H1 (cell line): Measurements from ENCODE around the gene CADM2. TPM values are rescaled to one million over a fixed set of nuclear protein-coding genes. Genes with fewer than 3 reads are reported as not detected.
"Not testable (repeated sequence)": the region's sequence is repeated elsewhere in the genome, so short reads cannot be mapped to it uniquely, and the experiment has no call there.

Experiments used
- CTCF ChIA-PET: fragments of 300-600 bp; sonication (Branson Sonifier 250); formaldehyde crosslinking; loops from one replicate; lab custom pipeline; 2021; ENCODE audit not compliant: partially characterized antibody; lab: Charles Lee
- POLR2A ChIA-PET: fragments of 300-600 bp; sonication (Branson Sonifier 250); formaldehyde crosslinking; loops from one replicate; lab custom pipeline; 2021; ENCODE audit warnings: inconsistent platforms; ENCODE audit not compliant: partially characterized antibody; lab: Charles Lee
- DNase-seq, 2 experiments: peaks; one replicate each; pipeline versions ENCODE4 v3.0.0 to v3.0.0-alpha.2; 2010 to 2022; ENCODE audit warnings: low spot score in 2 of 2, low read depth in 1 of 2, mixed read lengths in 1 of 2
- FAIRE-seq: peaks from 2 replicates; lab custom pipeline; 2011; peaks lifted over from hg19 to GRCh38; lab: Jason Lieb, UNC
- H2AFZ ChIP-seq: 2 replicates; pipeline ENCODE4 v1.8.1; 2012; ENCODE audit warnings: low read length, inconsistent platforms
- H2AK5ac ChIP-seq: 2 replicates; pipeline ENCODE4 v1.6.1; 2013; ENCODE audit warnings: low read depth, low read length
- H2BK120ac ChIP-seq: replicated peaks from 2 replicates; pipeline ENCODE3; 2013; ENCODE audit warnings: low read depth, low read length, inconsistent platforms
- H2BK12ac ChIP-seq: 2 replicates; pipeline ENCODE4 v1.6.1; 2013; ENCODE audit warnings: low read depth, low read length
- H2BK15ac ChIP-seq: 2 replicates; pipeline ENCODE4 v1.6.1; 2013; ENCODE audit warnings: low read length
- H2BK20ac ChIP-seq: 2 replicates; pipeline ENCODE4 v1.6.1; 2013; ENCODE audit warnings: low read length
- H2BK5ac ChIP-seq: 2 replicates; pipeline ENCODE4 v1.6.1; 2013; ENCODE audit warnings: low read depth, low read length
- H3K14ac ChIP-seq: 2 replicates; pipeline ENCODE4 v1.6.1; 2013; ENCODE audit warnings: inconsistent platforms; ENCODE audit not compliant: insufficient read length
- H3K18ac ChIP-seq: 2 replicates; pipeline ENCODE4 v1.6.1; 2013; ENCODE audit warnings: low read length; ENCODE audit errors: extremely low read depth
- H3K23ac ChIP-seq: 2 replicates; pipeline ENCODE4 v1.6.1; 2013; ENCODE audit warnings: inconsistent platforms; ENCODE audit not compliant: insufficient read length
- H3K23me2 ChIP-seq: 2 replicates; pipeline ENCODE4 v1.6.1; 2013; ENCODE audit warnings: low read depth, low read length
- H3K27ac ChIP-seq: 2 replicates; pipeline ENCODE4 v1.6.1; 2011; ENCODE audit warnings: low read depth, low read length, inconsistent platforms
- H3K27me3 ChIP-seq, 4 experiments: replicated peaks in 1 of 4; 1 replicate in 1 of 4; 2 replicates in 3 of 4; pipeline versions ENCODE4 v1.6.1 to v1.8.1; 2011 to 2013; ENCODE audit warnings: low read length in 3 of 4, mild to moderate bottlenecking in 3 of 4, inconsistent platforms in 2 of 4, mixed read lengths in 2 of 4, moderate library complexity in 1 of 4; ENCODE audit not compliant: control insufficient read depth in 3 of 4, insufficient read depth in 3 of 4; ENCODE audit errors: extremely low read depth in 1 of 4
- H3K36me3 ChIP-seq, 4 experiments: 2 replicates each; pipeline versions ENCODE4 v1.6.1 to v1.8.1; 2011 to 2013; ENCODE audit warnings: mild to moderate bottlenecking in 4 of 4, low read length in 3 of 4, moderate library complexity in 2 of 4, control low read depth in 1 of 4, inconsistent platforms in 1 of 4; ENCODE audit not compliant: insufficient read depth in 4 of 4, control insufficient read depth in 2 of 4
- H3K4ac ChIP-seq: replicated peaks from 2 replicates; pipeline ENCODE3; 2013; ENCODE audit warnings: low read length, low read depth, mixed read lengths, inconsistent platforms; ENCODE audit not compliant: insufficient read length
- H3K4me1 ChIP-seq, 4 experiments: replicated peaks in 1 of 4; 1 replicate in 1 of 4; 2 replicates in 3 of 4; pipeline versions ENCODE4 v1.6.1 to v1.8.1; 2011 to 2013; ENCODE audit warnings: low read length in 3 of 4, inconsistent platforms in 2 of 4, mixed read lengths in 1 of 4; ENCODE audit not compliant: insufficient read depth in 4 of 4, control insufficient read depth in 3 of 4
- H3K4me2 ChIP-seq, 2 experiments: 2 replicates each; pipeline versions ENCODE4 v1.6.1 to v1.8.1; 2011 to 2013; ENCODE audit warnings: low read depth in 2 of 2, low read length in 2 of 2, control low read depth in 1 of 2, inconsistent platforms in 1 of 2, mild to moderate bottlenecking in 1 of 2; ENCODE audit not compliant: insufficient read depth in 1 of 2
- H3K4me3 ChIP-seq, 4 experiments: fragments of 200-600, 300-600 bp in 1 of 4; sonication (generic), shearing (Covaris generic), sonication (Bioruptor Twin) in 1 of 4; 2 replicates each; pipeline versions ENCODE4 v1.5.1 to v1.8.1; 2011 to 2016; ENCODE audit warnings: low read length in 4 of 4, low read depth in 3 of 4, control low read depth in 2 of 4, inconsistent platforms in 2 of 4, mild to moderate bottlenecking in 2 of 4, mixed read lengths in 1 of 4, moderate library complexity in 1 of 4; ENCODE audit not compliant: insufficient read depth in 2 of 4; ENCODE audit errors: extremely low read depth in 1 of 4
- H3K56ac ChIP-seq: replicated peaks from 2 replicates; pipeline ENCODE3; 2013; ENCODE audit warnings: low read depth, mild to moderate bottlenecking, mixed read lengths, low read length, inconsistent platforms; ENCODE audit not compliant: insufficient read length
- H3K79me1 ChIP-seq: 2 replicates; pipeline ENCODE4 v1.6.1; 2013; ENCODE audit warnings: low read depth, low read length, control low read depth
- H3K79me2 ChIP-seq, 2 experiments: 2 replicates each; pipeline versions ENCODE4 v1.6.1 to v1.8.1; 2012 to 2013; ENCODE audit warnings: low read length in 2 of 2, mild to moderate bottlenecking in 2 of 2, inconsistent platforms in 1 of 2; ENCODE audit not compliant: insufficient read depth in 2 of 2, control insufficient read depth in 1 of 2
- H3K9ac ChIP-seq, 4 experiments: replicated peaks in 1 of 4; 1 replicate in 1 of 4; 2 replicates in 3 of 4; pipeline versions ENCODE4 v1.6.1 to v1.8.1; 2011 to 2013; ENCODE audit warnings: low read depth in 3 of 4, low read length in 3 of 4, control low read depth in 2 of 4, mild to moderate bottlenecking in 2 of 4, moderate library complexity in 2 of 4, inconsistent platforms in 1 of 4; ENCODE audit errors: extremely low read depth in 1 of 4
- H3K9me3 ChIP-seq, 2 experiments: 2 replicates each; pipeline versions ENCODE4 v1.6.1 to v1.8.1; 2012 to 2013; ENCODE audit warnings: mild to moderate bottlenecking in 2 of 2, moderate library complexity in 2 of 2, control low read depth in 1 of 2, inconsistent platforms in 1 of 2, low read depth in 1 of 2, low read length in 1 of 2, mixed read lengths in 1 of 2; ENCODE audit not compliant: insufficient read depth in 2 of 2
- H4K20me1 ChIP-seq, 2 experiments: replicated peaks in 1 of 2; 2 replicates each; pipeline versions ENCODE3 to v1.8.1; 2011 to 2013; ENCODE audit warnings: inconsistent platforms in 2 of 2, low read length in 2 of 2, mild to moderate bottlenecking in 1 of 2; ENCODE audit not compliant: insufficient read depth in 2 of 2, control insufficient read depth in 1 of 2
- H4K5ac ChIP-seq: 2 replicates; pipeline ENCODE4 v1.6.1; 2013; ENCODE audit warnings: low read length, low read depth, mixed read lengths, inconsistent platforms; ENCODE audit not compliant: insufficient read length
- H4K8ac ChIP-seq: 2 replicates; pipeline ENCODE4 v1.8.0; 2013; ENCODE audit warnings: mild to moderate bottlenecking, moderate library complexity, low read length, inconsistent platforms; ENCODE audit not compliant: insufficient read depth; ENCODE audit errors: extremely low read depth
- H4K91ac ChIP-seq: replicated peaks from 2 replicates; pipeline ENCODE3; 2013; ENCODE audit warnings: low read length, mixed read lengths, inconsistent platforms; ENCODE audit not compliant: insufficient read length
- WGBS, 2 experiments: shearing (Covaris generic) in 1 of 2; methylation state at CpG; one replicate each; pipeline versions ENCODE4 v1.1.6 to v1.1.7; 2013 to 2015; ENCODE audit warnings: low lambda C conversion rate in 2 of 2, mixed read lengths in 2 of 2, inconsistent platforms in 1 of 2, low coverage in 1 of 2, missing lambda C conversion rate in 1 of 2; ENCODE audit not compliant: insufficient replicate concordance in 2 of 2, insufficient coverage in 1 of 2, insufficient read length in 1 of 2; ENCODE audit errors: extremely low coverage in 1 of 2, missing lambda C conversion rate in 1 of 2; 5-methylcytosine and 5-hydroxymethylcytosine counted together
- polyA plus RNA-seq, 7 experiments: library from polyadenylated mRNA; depleted of rRNA in 3 of 7; stranded (reverse) in 5 of 7; unstranded in 2 of 7; fragments of >200 nt in 5 of 7; fragments of 200-250 nt in 2 of 7; gene quantifications; 1 replicate in 5 of 7; 2 replicates in 1 of 7; 4 replicates in 1 of 7; pipeline versions ENCODE4 v1.2.1 to v1.2.3, GENCODE V29; 2011 to 2013; ENCODE audit warnings: missing spikeins in 2 of 7, mixed read lengths in 2 of 7
- total RNA-seq: library from RNA; stranded (reverse); fragmentation: NEBNext Ultra II Directional; extraction: Animal tissue kit (Norgen Biotek cat#: 25700); gene quantifications from 2 replicates; pipeline ENCODE4 v1.2.1, GENCODE V29; 2021

Gene CADM2
- total and polyA plus RNA-seq, 2 of the 8 experiments (the other 6 are each of a cell fraction or from before 2014, with no cell fraction given) = 14.9 to 20.9 TPM

DNA sequence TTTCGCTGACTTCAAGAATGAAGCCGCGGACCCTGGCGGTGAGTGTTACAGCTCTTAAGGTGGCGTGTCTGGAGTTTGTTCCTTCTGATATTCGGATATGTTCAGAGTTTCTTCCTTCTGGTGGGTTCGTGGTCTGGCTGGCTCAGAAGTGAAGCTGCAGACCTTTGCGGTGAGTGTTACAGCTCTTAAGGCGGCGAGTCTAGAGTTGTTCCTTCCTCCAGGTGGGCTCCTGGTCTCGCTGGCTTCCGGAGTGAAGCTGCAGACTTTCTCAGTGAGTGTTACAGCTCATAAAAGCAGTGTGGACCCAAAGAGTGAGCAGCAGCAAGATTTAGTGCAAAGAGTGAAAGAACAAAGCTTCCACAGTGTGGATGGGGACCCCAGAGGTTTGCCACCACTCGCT, 174.1 kb downstream of the CADM2 start:
- H3K4ac ChIP-seq, H2BK5ac ChIP-seq, H3K27ac ChIP-seq, H3K18ac ChIP-seq, H3K9me3 ChIP-seq, H3K56ac ChIP-seq, H3K79me2 ChIP-seq, H2AK5ac ChIP-seq, H2BK15ac ChIP-seq, CTCF ChIA-PET, H3K4me1 ChIP-seq, H3K27me3 ChIP-seq, H3K79me1 ChIP-seq, H3K14ac ChIP-seq, DNase-seq, H3K4me2 ChIP-seq, H4K5ac ChIP-seq, H4K20me1 ChIP-seq, H3K9ac ChIP-seq, H2BK20ac ChIP-seq, FAIRE-seq, H3K36me3 ChIP-seq, H2BK12ac ChIP-seq, H4K91ac ChIP-seq, H3K23me2 ChIP-seq, H2BK120ac ChIP-seq, H4K8ac ChIP-seq, H3K4me3 ChIP-seq, H2AFZ ChIP-seq, H3K23ac ChIP-seq: not testable (repeated sequence)
- POLR2A ChIA-PET = interaction anchor here (1.1 to 1.3 kb wide), 2 partner anchors 10 to 17 kb away, joined by 3 to 4 read pairs; no protein-coding TSS in a partner anchor
- WGBS, 2 experiments = 97% methylated on average over 9 of the region's 13 CpGs; no CpG with 5 or more reads in 1 of the 2 experiments
